Stimulated activated CD4-positive, alpha-beta T cell treated with anti-CD3 and anti-CD28 coated beads, Interleukin-4, amount 100 ng/mL, for 1 hour (primary cell): Measurements from ENCODE around the gene ZNF648.
"Not testable (repeated sequence)": the region's sequence is repeated elsewhere in the genome, so short reads cannot be mapped to it uniquely, and the experiment has no call there.

Experiments used
- DNase-seq: peaks from one replicate; pipeline ENCODE4 v3.0.0-alpha.2; 2020

Gene ZNF648

DNA sequence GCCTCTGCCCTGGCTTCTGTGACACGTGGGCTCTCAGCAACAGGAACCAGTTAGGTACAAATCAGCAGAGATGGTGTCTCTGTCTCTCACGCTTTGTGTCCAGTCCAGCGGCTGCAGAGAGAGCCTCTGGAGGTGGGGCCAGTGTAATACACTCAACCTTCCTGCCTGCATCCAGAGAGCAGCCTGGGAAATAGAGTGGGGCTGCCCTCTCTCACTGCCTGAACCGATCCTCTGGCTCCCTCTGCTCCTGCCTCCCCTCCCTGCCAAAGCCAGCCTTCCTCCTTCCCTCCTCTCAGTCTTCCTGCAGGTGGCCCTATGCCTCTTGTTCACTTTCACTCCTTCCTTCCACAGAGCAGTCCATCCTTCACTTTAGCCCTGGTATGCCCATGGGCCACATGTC lies at the start of gene ZNF648:
TSS of gene ZNF648 (minus strand) at position 119 of the 400 bp plus-strand sequence. CDS start 3,702 bp downstream, outside the sequence.
- DNase-seq: no peak

- no peak for DNase-seq
These were observed 49.1 kb upstream of the ZNF648 start for GRCh38 chr1:182110635-182111034.

GRCh38 chr1:182109771-182110170 lies 48.3 kb upstream of the ZNF648 start:
- no peak for DNase-seq

- DNase-seq: no peak
These were observed 45.7 kb upstream of the ZNF648 start for GRCh38 chr1:182107209-182107608.

- no peak for DNase-seq
These were observed 40.5 kb upstream of the ZNF648 start for GRCh38 chr1:182102043-182102416.

GRCh38 chr1:182101415-182102042 lies 40.0 kb upstream of the ZNF648 start:
- DNase-seq: no peak

DNA sequence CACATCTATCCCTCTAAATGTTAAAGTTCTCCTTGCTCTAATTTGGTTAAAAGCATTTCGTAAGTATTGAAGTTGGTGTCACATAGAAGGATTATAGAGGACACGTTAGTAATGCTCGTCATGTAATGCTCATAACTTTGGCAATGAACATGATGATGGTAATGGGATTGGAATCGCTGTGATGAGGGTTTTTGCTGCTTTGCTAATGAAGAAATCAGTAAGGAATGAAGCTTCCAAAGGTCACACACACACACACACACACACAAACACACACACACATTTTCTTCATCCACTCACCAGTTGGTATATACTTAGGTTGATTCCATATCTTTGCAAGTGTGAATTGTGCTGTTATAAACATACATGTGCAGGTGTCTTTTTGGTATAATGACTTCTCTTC lies 36.8 kb upstream of the ZNF648 start:
- no peak for DNase-seq

- DNase-seq: no peak
These were observed 34.4 kb upstream of the ZNF648 start for GRCh38 chr1:182095946-182096345.

- not testable (repeated sequence) for DNase-seq
These were observed 33.0 kb upstream of the ZNF648 start for GRCh38 chr1:182094514-182095005.

GRCh38 chr1:182093781-182094180 lies 32.3 kb upstream of the ZNF648 start:
- DNase-seq: no peak

DNA sequence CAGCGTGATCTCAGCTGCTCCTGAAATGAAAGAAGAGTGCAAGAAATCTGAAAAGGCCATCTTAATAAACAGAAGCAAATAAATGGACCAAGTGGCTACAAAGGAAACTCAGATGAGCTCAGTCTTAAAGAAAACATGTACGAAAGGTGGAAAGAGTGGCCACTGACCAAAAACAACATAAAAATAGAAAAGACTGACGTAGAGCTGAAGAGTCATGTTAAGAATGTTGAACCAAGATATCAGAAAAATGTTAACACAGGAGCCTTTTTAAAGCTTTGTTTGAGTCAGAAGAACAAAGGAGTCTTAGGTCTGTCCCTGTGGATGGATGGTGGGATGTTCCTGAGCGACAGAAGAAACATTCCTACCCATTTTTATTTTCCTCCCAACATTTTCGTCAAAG lies 30.8 kb upstream of the ZNF648 start:
- no peak for DNase-seq

GRCh38 chr1:182091083-182091482 lies 29.6 kb upstream of the ZNF648 start:
- no peak for DNase-seq

DNA sequence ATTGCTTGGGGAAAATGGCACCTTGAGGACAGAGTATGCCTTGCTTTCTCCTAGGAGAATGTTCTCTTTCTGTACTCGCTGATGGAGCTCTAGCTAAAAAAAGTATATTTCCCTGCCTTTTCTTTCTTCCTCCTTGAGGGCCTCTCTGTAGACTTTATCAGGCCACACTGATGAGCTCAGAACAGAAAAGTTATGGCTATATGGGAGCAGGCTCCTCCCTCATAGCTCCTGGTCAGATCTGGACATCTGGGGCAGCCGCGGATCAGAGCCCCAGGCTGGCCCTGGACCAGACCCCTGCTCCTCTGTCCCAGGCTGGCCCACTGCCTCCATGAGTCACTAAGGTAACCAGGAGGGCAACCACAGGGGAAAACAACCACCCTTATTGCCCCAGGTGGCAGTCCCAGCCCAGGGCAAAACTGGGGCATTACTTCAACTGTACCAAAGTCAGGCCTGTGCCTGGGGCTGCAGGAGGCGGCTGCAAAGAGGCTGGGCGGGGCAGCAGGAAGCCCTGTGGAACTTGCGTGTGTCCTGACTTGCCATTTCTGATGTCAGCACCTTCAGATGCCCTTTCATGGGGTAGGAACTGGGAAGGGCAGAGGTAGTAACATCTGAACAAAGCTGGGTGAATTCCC lies 26.3 kb upstream of the ZNF648 start:
- no peak for DNase-seq

GRCh38 chr1:182087304-182087703 lies 25.8 kb upstream of the ZNF648 start:
- DNase-seq: no peak

DNA sequence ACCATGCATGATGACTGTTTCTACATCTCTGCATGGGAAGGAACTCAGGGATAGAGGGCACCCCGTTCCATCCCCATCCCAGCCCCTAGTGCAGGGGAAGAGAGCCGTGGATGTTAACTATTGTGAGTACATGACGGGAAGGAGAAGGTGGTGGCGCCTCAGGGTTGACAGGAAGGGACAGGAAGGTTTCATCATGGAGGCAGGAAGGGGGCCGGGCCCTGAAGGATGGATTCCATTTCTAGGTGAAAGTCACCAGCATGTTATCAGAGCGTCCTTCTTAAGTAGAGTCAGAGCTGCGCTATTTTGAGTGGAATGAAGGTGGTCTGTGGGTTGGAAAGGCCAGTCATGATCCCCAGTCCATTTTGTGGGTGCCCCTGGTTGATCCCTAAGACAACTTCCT lies 25.1 kb upstream of the ZNF648 start:
- no peak for DNase-seq

- DNase-seq: no peak
These were observed 24.6 kb upstream of the ZNF648 start for GRCh38 chr1:182086136-182086535.

GRCh38 chr1:182085726-182086125 lies 24.2 kb upstream of the ZNF648 start:
- DNase-seq: no peak

- DNase-seq: peak; percentile 75
These were observed 23.2 kb upstream of the ZNF648 start for GRCh38 chr1:182084487-182085316.

- DNase-seq: no peak
These were observed 22.5 kb upstream of the ZNF648 start for GRCh38 chr1:182083851-182084486.

- no peak for DNase-seq
These were observed 19.6 kb upstream of the ZNF648 start for GRCh38 chr1:182080955-182081582.

DNA sequence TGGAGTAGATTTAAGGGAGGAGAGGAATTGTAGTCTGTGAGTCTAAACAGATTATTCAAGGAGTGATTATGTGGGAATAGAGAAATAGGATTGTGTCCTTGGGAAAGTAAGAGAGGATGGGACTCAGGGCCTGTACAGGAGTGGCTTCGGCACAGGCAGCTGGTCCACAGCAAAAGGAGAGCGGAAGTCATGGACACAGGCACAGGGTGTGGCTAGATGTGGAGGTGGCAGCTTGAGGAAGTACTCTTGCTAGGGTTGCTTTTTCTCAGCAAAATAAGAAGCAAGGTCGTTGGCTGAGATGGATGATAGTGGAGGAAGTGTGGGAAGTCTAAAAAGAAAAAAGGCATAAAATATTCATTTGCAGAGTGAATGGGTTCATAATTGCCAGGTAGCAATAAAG lies 18.5 kb upstream of the ZNF648 start:
- no peak for DNase-seq

- DNase-seq: no peak
These were observed 10.4 kb upstream of the ZNF648 start for GRCh38 chr1:182071924-182072323.

DNA sequence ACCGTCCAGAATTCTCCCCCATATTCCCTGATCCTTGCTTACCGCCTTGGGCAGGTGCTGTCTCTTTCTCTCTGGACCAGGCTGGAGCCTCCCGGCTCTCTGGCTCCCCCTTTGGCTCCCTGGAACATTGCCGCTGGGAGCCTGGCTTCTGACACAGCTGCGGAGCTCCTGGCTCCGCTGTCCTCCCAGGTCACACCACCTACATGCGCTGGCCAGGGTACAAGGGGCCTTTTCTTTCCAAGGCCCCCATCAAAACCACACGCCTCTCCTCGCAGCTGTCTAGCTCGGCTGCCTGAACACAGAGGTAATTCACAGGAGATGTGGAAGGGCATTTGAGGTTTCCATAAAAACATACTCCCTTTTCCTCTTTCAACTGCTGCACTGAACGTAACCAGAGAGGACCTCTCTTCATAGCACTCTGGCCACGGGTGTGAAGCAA lies 7.5 kb upstream of the ZNF648 start:
- DNase-seq: no peak
